Inferior parietal cortex (tissue), 1 donor: ENCODE measurements around the gene PBX2.
"Not testable (repeated sequence)": the region's sequence is repeated elsewhere in the genome, so short reads cannot be mapped to it uniquely, and the experiment has no call there.

Experiments used
- DNase-seq: peaks from one replicate; pipeline ENCODE4 v3.0.0-alpha.2; 2016; ENCODE audit errors: extremely low spot score

Gene PBX2

GRCh38 chr6:32202186-32202585, 12.2 kb upstream of the PBX2 start:
- no peak for DNase-seq

- no peak for DNase-seq
These were observed 10.9 kb upstream of the PBX2 start for GRCh38 chr6:32200711-32201475.

GRCh38 chr6:32198866-32199265, 8.9 kb upstream of the PBX2 start:
- no peak for DNase-seq

GRCh38 chr6:32198345-32198696, 8.3 kb upstream of the PBX2 start:
- no peak for DNase-seq

GRCh38 chr6:32196682-32197616, 6.9 kb upstream of the PBX2 start:
- DNase-seq, result no peak

GRCh38 chr6:32195902-32196681, 6.1 kb upstream of the PBX2 start:
- DNase-seq, result peak; percentile 91

GRCh38 chr6:32195652-32195901, 5.6 kb upstream of the PBX2 start:
- DNase-seq, result peak; percentile 98

GRCh38 chr6:32194825-32195651, 5.0 kb upstream of the PBX2 start:
- DNase-seq, result peak; percentile 65

- DNase-seq, result no peak
These were observed 4.4 kb upstream of the PBX2 start for GRCh38 chr6:32194388-32194787.

- DNase-seq, result not testable (repeated sequence)
These were observed 3.1 kb upstream of the PBX2 start for GRCh38 chr6:32193096-32193495.

GRCh38 chr6:32192608-32193039, 2.6 kb upstream of the PBX2 start, which contains the start of gene GPSM3:
Gene GPSM3, minus strand, starts transcription at chr6:32192643. Its CDS starts 130 bp downstream, at chr6:32192513.
- DNase-seq, result no peak

GRCh38 chr6:32191696-32192607, 1.9 kb upstream of the PBX2 start:
- no peak for DNase-seq

GRCh38 chr6:32190911-32191677, 1.1 kb upstream of the PBX2 start:
- no peak for DNase-seq

- no peak for DNase-seq
These were observed 304 bp downstream of the PBX2 start for GRCh38 chr6:32189742-32190053.

- DNase-seq, result no peak
These were observed 797 bp downstream of the PBX2 start for GRCh38 chr6:32189069-32189741.

- DNase-seq, result no peak
These were observed 1.5 kb downstream of the PBX2 start for GRCh38 chr6:32188381-32189068.

- DNase-seq, result not testable (repeated sequence)
These were observed 2.1 kb downstream of the PBX2 start for GRCh38 chr6:32187725-32188380.
